Muscle of back (tissue), 13 donors: ENCODE results near the gene CINP. TPM values are rescaled to one million over a fixed set of nuclear protein-coding genes. Genes with fewer than 3 reads are reported as not detected.

Experiments used
- DNase-seq, 3 donors: peaks; one replicate each; pipeline versions ENCODE4 v3.0.0 to v3.0.0-alpha.2; 2013
- long read RNA-seq, 9 donors: transcript quantifications; one replicate each; lab custom pipeline, GENCODE V29; 2026
- polyA plus RNA-seq, 10 donors: library from polyadenylated mRNA; unstranded; fragments of 120-200 nt; gene quantifications; one replicate each; pipeline ENCODE4 v1.2.1, GENCODE V29; 2013; ENCODE audit not compliant: insufficient read length in 10 of 10

CINP gene
- polyA plus RNA-seq = 10 to 100 TPM; 25.1 to 37.9 (median 31.0) TPM
- long read RNA-seq, donor 1, transcript CINP-201 (5 exons, 955 nt) = major isoform, 21 of 27 reads
- long read RNA-seq, donor 1, partial matches to known transcripts = 5 of 27 reads
- long read RNA-seq, donor 1, other reads (novel, unspliced or antisense) = 0 of 27 reads
- long read RNA-seq, donor 2, transcript CINP-201 (5 exons, 955 nt) = major isoform, 11 of 12 reads
- long read RNA-seq, donor 2, partial matches to known transcripts = 0 of 12 reads
- long read RNA-seq, donor 2, other reads (novel, unspliced or antisense) = 0 of 12 reads
- long read RNA-seq, donor 3 = 0 reads
- long read RNA-seq, donor 4, transcript CINP-201 (5 exons, 955 nt) = major isoform, 9 of 11 reads
- long read RNA-seq, donor 4, partial matches to known transcripts = 0 of 11 reads
- long read RNA-seq, donor 4, other reads (novel, unspliced or antisense) = 0 of 11 reads
- long read RNA-seq, donor 5, full-length matches to known transcripts = 12 of 12 reads
- long read RNA-seq, donor 5, partial matches to known transcripts = 0 of 12 reads
- long read RNA-seq, donor 5, other reads (novel, unspliced or antisense) = 0 of 12 reads
- long read RNA-seq, donor 6, transcript CINP-201 (5 exons, 955 nt) = major isoform, 19 of 24 reads
- long read RNA-seq, donor 6, partial matches to known transcripts = 5 of 24 reads
- long read RNA-seq, donor 6, other reads (novel, unspliced or antisense) = 0 of 24 reads
- long read RNA-seq, donor 7, full-length matches to known transcripts = 14 of 14 reads
- long read RNA-seq, donor 7, partial matches to known transcripts = 0 of 14 reads
- long read RNA-seq, donor 7, other reads (novel, unspliced or antisense) = 0 of 14 reads
- long read RNA-seq, donor 8, transcript CINP-201 (5 exons, 955 nt) = major isoform, 7 of 9 reads
- long read RNA-seq, donor 8, partial matches to known transcripts = 0 of 9 reads
- long read RNA-seq, donor 8, other reads (novel, unspliced or antisense) = 0 of 9 reads
- long read RNA-seq, donor 9, full-length matches to known transcripts = 5 of 5 reads
- long read RNA-seq, donor 9, partial matches to known transcripts = 0 of 5 reads
- long read RNA-seq, donor 9, other reads (novel, unspliced or antisense) = 0 of 5 reads

DNA sequence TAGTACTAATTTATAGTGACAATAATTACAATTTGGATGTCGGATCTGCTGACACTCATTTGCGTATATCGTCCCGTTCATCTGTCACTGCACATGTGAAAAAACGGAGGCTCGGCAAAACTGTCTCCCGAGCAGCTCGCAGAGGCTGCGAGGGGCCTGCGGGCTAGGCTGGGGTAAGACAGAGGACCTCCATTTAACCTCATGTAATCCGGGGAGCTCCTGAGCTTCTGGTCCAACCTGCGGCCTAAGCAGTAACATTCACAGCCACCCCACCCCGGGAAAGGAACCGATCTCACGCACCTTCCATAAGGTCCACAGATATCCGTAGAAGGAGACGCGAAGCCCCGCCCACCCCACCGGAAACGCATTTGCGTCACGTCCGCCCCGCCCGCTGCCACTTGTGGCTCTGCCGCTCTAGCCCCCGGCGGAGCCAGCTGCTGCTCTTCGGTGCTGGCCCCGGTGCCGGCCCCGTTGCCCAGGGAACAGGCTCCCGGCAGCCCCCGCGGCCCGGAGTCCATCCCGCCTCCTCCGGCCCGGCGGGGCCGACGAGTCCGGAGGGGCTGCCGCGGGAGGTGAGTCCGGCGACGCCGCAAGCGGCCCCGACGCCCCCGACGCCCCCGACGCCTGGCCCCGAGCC lies at the start of gene CINP, which contains the start of gene TECPR2:
Gene CINP (minus strand): TSS at position 346 of the 637 bp plus-strand sequence. CDS start 39 bp downstream, at position 307.
Gene TECPR2 (plus strand): TSS at position 397 of the 637 bp plus-strand sequence. CDS start 13,781 bp downstream, outside the sequence.
- peak; percentile 94 to 98 (median 96) for DNase-seq

DNA sequence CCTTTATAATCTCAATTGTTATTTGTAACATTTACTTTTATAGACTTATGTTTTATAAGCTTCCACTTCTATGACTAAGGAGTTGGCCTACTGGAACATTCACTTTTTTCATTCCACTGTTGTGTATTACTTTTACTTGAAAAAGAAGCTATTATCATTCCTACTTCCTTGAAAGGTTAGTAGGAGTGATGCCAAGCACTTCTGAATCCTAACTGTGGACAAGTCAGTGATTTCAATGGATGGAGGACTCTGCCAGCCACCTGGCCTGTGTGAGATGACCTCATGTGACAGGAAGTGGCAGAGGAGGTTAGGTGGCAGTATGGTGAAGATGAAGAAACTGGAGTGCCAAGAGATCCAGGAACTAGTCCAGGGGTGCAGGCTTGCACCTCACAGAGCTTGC lies 46.0 kb upstream of the CINP start:
- DNase-seq = peak in 1 of 3 donors; percentile 43

DNA sequence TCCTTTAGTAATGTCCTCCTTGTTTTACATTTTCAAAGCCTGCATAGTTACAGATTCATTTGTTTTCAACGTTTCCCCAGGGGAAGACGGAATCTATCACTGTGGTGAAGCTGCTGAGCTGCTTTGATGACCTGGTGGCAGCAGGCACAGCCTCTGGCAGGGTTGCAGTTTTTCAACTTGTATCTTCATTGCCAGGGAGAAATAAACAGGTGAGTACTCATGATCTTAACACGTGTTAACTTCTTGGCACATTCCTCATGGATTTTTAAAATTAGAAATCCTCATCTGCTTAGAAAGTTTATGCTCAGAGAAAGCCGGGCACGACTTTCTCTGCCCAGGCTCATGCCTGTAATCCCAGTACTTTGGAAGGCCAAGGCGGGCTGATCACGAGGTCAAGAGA lies 44.6 kb upstream of the CINP start:
- DNase-seq = no peak

DNA sequence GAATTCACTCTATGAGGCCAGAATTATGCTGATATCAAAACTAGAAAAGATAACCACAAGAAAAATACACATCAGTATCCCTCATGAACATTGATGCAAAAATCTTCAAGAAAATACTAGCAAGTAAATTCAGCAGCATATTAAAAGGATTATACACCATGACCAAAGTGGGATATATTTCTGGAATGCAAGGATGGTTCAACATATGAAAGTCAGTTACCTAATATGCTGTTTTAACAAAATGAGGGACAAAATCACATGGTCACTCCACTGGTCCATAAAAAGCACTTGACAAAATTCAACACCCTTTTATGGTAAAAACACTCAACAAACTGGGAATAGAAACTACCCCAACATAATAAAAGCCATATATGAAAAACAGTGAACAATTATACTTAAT lies 40.3 kb upstream of the CINP start:
- DNase-seq = no peak

DNA sequence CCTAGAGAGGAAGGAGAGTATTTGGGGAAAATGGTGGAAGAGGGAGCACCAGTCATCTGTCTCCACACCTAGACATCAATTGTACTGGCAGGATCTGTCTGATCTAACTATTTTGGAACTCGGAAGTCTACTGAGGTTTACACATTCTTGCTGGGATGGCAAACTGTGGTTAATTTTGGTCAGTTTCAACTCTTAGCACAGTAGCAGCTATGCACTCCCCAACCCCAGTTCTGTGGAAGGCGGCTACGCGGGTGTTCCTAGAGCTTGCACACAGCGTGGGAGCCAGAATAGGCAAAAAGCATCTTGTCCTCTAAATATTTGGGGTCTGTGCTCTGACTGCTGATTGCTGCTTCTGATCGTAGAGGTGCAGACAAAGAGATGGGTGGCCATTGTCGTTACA lies 33.8 kb upstream of the CINP start:
- no peak for DNase-seq

DNA sequence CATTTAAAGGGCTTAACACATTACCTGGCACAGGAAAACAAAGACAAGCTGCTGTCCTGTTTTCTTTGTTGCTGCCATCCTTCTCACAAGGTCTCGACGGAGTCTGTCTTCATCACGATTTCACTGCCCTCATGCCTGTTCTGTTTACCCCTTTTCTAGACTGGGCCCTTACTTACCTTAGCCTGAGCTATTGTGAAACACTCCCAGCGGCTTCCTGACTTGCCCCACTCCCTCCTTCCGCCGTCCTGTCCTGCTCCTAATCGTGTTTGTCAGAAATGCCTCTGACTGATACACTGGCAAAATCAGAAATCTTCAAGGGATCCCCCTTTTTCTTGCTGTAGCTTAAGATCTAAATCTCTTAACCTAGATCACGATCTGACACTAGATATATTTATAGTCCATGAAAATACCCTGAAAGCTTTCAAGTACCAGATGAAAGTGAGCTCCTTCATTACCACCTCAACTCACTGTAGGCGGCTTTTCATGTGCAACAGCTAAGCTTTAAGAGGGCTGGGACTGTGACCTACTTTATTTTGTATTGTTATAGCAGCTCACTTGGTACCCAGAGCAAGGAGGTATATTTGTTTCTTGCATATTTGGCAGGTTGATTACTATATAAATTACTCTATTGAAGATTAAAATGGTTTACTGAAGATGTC lies 32.2 kb upstream of the CINP start:
- no peak for DNase-seq

DNA sequence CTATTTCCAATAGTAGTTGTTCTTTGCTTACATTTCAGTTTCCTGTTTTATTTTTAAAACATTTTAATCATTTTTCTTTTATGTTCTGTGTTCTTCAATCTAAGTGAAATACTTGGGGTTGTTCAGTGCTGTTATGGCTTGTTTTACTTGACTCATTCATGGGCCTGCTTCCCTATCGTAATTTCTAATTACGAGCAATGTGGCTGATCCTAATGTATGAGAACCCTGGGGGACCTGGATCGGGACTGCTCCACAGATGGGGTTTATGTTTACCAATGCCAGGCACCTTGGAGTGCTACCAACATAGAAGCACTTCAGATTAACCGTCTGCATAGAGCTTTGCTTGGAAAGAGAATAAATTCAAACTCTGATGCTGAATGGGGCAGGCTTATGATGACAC lies 29.8 kb upstream of the CINP start:
- DNase-seq = no peak

DNA sequence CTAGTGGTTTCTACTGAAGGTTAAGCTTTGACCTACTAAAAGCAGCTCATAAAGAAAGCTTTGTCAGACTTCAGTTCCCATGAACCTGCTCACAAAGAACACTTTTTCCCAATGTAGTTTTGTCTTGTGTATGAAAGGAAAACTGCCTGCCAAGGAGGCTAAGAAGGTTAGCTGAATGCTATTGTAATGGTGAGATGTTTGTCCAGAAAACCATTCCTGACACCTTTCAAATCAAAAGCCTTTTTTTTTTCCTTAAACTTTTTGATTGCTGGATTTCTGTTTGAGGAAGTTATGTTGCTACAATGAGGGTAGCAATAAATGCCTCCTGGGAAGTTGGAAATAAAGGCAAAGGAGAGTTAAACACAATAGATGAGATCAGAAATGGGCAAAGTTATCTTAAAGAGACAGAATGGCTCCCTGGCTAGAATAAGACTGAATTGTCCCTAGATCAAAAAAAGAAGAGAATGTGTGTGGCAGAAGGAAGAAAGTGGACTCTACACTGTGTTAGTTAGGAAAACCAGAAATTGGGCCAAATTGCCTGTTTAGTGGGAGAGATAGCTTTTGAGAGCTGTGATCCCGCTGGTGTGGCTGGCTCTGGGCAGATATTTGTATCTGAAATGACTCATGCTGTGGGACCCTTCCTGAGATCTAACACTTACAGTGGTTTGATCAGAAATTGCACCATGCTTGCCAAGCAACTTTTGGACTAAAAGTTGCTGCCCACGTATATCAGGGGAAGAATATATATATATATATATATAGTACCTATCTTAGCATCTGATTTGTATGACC lies 27.6 kb upstream of the CINP start:
- peak in 1 of 3 donors; percentile 9 for DNase-seq

DNA sequence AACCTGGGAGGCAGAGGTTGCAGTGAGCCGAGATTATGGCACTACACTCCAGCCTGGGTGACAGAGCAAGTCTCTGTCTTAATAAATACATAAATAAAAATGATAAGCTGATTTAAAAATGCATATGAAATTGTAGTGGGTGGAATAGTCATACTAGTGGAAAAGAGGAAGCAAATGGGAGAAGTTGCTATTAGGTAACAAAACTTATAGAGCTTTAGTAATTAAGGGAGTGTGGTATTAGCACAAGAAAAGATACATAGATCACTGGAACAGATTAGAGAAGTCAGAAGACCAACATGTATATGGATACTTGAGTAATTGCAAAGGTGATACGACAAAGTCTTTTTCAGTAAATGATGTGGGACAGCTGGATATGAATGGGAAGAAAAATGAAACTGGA lies 26.6 kb upstream of the CINP start:
- peak in 1 of 3 donors; percentile 6 for DNase-seq

DNA sequence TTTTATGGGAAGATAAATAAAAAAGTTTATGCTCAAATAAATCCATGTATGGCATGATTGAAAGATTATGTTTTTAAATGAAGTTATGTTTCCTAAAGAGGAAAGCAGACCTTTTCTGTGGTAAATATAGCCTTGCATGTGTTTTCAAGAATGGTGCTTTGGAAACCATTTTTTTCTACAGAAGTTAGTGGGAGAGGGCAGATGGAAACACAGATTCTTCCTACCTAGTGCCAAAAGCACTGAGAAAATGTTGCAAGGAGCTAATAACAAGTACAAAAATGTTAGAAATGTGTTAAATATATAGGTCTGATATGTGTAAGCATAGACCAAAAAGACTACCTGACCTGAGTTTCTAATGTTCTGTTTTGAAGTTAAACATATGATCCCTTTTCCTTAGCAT lies 24.4 kb upstream of the CINP start:
- no peak for DNase-seq

DNA sequence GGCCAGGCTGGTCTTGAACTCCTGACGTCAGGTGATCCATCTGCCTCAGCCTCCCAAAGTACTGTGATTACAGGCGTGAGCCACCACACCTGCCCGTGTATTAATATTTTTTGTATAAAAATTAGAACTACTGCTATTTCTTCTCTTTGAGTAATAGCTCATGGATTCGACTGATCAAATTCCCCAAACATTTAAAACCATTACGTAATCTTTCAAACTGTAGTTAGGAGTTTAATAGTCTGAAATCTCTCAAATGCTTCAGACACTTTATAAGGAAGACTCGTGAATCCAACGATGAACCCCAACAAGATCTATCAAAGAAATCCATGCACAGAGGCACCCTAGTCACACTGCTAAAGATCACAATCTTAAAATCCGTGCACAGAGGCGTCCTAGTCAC lies 16.1 kb upstream of the CINP start:
- no peak for DNase-seq

DNA sequence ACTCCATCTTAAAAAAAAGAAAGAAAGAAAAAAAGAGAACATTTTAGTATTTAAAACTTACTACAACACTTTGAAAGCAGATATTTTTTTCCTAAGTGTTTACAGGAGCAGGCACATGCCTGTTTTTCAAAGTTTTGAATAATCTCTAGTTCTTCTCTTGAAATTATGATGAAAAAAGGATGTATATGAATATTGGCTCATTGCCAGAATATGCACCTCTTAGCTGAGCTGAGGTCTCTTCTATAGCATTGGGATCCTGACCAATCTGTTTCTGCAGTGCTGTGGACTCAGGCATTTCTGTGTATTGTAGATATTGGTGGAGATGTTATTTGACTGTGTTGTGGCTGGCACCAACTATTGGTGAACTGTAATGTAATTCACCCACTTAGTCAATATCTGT lies 15.0 kb upstream of the CINP start:
- DNase-seq = no peak

DNA sequence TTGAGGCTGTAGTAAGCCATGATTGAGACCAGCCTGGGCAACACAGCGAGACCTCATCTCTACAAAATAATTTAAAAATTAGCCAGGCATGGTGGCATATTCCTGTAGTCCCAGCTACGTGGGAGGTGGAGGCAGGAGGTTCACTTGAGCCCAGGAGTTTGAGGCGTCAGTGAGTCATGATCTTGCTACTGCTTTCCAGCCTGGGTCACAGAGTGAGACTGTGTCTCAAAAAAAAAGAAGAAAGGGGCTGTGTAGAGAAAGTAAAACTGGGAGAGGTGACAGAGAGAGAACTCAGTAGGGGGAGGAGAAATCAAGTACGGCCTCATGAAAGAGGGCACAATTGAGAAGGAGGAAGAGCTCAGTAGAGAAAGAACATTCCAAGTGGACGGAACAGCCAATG lies 12.4 kb upstream of the CINP start:
- DNase-seq = no peak

DNA sequence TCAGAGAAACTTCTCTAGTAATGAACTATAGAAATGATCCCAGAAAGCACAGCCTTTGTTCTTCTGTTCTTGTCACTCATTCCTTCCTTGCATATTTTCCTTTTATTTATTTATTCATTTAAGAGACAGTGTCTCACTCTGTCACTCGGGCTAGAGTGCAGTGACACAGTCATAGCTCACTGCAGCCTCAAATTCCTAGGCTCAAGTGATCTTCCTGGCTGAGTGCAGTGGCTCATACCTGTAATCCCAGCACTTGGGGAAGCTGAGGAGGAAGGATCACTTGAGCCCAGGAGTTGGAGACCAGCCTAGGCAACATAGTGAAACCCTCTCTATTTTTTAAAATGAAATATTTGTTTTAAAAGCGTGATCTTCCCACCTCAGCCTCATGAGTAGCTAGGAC lies 11.6 kb upstream of the CINP start:
- DNase-seq = no peak

DNA sequence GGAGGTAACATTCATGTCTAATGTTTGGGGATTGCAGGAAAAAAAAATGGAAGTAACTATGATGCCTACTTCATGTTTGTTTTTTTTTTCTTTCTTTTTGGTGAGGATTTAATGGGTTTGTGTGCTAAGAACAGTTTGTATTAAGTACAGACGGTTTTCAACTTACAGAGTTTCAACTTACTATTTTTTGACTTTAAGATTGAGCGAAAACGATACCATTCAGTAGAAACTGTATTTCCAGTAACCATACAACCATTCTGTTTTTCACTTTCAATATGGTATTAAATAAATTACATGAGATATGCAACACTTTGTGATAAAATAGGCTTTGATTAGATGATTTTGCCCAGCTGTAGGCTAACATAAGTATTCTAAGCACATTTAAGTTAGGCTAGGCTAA lies 10.4 kb upstream of the CINP start:
- DNase-seq = no peak

DNA sequence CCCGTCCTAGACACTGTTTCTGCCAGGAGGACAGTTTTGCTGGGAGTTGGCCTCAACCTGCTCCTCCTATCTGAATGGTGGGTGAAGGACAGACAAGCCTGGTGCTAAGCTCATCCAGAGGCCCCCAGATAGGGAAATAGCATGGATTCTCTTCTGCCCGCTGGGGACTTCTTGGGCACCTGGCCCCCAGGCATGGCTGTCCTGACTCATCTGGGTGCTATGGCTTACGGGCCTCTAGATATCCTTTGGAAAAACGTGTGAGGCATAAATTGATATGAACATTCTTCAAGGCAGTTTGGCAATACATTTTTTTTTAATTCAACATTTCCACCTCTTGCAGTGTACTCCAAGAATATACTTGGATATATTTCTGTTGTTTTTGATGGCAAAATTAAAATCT lies 8.7 kb upstream of the CINP start:
- no peak for DNase-seq

DNA sequence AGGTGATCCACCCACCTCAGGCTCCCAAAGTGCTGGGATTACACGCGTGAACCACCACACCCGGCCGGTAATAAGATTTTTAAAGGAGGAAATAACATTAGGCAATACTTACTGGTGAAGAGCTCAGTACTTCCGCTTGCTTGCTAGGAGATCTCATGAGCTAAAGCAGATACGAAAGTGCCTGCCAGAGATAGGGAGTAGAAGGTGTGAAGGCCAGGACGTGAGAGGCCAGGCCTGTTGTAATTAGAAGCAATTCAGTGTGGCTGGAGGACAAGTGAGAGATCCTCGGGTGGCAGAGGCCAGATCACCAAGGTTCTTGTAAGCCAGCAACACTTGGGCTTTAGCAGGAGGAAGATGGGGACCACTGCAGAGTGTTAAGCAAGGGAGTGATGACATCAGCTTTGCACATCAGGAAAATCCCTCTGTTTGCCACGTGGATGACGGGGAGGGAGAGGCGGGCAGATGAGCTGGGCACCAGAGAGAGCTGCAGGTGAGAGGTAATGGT lies 7.7 kb upstream of the CINP start:
- no peak for DNase-seq

DNA sequence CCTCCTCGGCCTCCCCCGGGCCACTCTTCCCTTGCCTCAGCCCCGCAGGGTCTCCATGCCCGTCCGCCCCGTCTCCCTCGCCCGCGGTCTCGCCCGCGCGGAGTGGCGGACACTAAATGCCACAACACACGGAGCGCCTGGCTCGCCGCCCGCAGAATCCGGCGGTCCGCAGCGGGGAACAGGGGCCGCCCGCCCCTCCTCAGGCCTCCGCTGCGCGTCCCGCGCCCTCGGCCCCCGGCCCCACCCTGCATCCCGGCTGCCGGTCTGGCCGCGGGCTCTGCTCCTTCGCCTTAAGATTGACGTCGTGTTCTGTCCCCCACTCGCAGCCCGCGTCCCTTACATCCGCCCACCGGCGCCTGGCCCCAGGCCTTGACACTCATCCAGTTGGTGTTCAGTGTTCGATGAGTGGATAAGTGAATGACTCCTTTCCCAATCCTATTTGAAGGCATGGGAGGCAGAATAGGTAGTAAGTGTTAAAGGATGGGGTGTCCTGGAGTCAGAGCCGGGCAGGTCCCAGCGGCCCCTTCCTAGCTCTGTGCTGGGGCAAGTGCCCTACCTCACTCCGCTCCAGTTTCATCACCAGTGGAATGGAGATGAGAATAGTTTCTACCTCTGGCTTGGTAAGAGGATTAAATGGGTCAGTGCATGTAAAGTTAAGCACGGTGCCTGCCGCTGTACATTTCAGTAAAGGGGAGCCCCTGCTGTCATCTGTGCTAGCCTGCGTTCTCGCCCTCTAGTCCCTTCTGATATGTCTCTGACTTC lies 673 bp upstream of the CINP start:
- peak in 2 of 3 donors; percentile 51 to 79 for DNase-seq

DNA sequence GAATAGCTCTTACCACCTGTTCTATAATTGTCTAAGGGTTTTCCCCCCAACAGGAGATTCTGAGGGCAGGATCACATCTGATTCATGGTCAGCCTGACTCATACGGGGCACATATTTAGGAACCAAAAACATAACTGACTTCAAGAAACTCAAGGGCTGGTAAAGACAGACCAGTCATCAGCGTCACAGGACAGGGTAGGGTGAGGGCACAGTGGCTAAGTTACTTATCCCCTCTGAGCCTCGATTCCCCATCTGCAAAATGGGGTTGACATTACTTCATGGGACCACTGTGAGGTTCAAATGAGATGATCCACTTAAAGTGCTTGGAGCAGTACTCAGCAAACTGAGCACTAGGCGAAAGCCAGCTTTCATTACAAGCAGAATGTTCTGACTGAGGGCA lies 606 bp downstream of the CINP start:
- no peak for DNase-seq
